Measurements from ENCODE around the gene PDZRN4.

DNA sequence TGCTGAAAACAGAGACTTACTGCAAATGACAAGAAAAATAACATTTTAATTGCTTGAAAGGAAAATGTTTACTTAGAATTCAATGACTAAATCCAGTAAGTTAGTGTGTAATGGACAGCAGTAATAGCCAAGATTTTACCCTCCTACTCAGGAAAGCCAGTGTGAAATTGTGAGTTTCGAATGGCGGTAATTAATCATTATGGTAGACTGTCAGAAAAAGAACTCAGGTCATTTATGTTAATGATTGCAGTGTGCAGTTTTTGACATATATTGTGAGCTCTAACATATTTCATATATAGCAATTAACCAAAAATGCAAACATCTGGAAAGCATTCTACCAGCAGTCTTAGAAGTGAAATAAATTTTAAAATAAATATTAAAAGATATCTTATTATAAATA, 60.3 kb downstream of the PDZRN4 start:
- TF ChIP-seq POLR2A (IDR thresholded peaks at IDR 0.05; ENCODE audit: low read length) (no peak), CBX2 (IDR thresholded peaks at IDR 0.05; ENCODE audit: borderline replicate concordance, low read depth) (no peak), EP300 (IDR thresholded peaks at IDR 0.05) (no peak), CEBPB (IDR thresholded peaks at IDR 0.05) (no peak), NR3C1 (IDR thresholded peaks at IDR 0.05) (no peak), BHLHE40 (IDR thresholded peaks at IDR 0.05; ENCODE audit: low read depth, low read length) (no peak), ESRRA (IDR thresholded peaks at IDR 0.05; ENCODE audit: borderline replicate concordance, low read length) (no peak)
- TF ChIP-seq, protein P1, sequence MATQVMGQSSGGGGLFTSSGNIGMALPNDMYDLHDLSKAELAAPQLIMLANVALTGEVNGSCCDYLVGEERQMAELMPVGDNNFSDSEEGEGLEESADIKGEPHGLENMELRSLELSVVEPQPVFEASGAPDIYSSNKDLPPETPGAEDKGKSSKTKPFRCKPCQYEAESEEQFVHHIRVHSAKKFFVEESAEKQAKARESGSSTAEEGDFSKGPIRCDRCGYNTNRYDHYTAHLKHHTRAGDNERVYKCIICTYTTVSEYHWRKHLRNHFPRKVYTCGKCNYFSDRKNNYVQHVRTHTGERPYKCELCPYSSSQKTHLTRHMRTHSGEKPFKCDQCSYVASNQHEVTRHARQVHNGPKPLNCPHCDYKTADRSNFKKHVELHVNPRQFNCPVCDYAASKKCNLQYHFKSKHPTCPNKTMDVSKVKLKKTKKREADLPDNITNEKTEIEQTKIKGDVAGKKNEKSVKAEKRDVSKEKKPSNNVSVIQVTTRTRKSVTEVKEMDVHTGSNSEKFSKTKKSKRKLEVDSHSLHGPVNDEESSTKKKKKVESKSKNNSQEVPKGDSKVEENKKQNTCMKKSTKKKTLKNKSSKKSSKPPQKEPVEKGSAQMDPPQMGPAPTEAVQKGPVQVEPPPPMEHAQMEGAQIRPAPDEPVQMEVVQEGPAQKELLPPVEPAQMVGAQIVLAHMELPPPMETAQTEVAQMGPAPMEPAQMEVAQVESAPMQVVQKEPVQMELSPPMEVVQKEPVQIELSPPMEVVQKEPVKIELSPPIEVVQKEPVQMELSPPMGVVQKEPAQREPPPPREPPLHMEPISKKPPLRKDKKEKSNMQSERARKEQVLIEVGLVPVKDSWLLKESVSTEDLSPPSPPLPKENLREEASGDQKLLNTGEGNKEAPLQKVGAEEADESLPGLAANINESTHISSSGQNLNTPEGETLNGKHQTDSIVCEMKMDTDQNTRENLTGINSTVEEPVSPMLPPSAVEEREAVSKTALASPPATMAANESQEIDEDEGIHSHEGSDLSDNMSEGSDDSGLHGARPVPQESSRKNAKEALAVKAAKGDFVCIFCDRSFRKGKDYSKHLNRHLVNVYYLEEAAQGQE (IDR thresholded peaks at IDR 0.05) = no peak
- TF ChIP-seq, protein P2, sequence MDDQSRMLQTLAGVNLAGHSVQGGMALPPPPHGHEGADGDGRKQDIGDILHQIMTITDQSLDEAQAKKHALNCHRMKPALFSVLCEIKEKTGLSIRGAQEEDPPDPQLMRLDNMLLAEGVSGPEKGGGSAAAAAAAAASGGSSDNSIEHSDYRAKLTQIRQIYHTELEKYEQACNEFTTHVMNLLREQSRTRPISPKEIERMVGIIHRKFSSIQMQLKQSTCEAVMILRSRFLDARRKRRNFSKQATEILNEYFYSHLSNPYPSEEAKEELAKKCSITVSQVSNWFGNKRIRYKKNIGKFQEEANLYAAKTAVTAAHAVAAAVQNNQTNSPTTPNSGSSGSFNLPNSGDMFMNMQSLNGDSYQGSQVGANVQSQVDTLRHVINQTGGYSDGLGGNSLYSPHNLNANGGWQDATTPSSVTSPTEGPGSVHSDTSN (IDR thresholded peaks at IDR 0.05) = no peak
- TF ChIP-seq, protein P3, sequence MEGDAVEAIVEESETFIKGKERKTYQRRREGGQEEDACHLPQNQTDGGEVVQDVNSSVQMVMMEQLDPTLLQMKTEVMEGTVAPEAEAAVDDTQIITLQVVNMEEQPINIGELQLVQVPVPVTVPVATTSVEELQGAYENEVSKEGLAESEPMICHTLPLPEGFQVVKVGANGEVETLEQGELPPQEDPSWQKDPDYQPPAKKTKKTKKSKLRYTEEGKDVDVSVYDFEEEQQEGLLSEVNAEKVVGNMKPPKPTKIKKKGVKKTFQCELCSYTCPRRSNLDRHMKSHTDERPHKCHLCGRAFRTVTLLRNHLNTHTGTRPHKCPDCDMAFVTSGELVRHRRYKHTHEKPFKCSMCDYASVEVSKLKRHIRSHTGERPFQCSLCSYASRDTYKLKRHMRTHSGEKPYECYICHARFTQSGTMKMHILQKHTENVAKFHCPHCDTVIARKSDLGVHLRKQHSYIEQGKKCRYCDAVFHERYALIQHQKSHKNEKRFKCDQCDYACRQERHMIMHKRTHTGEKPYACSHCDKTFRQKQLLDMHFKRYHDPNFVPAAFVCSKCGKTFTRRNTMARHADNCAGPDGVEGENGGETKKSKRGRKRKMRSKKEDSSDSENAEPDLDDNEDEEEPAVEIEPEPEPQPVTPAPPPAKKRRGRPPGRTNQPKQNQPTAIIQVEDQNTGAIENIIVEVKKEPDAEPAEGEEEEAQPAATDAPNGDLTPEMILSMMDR (IDR thresholded peaks at IDR 0.05) = no peak
- TF ChIP-seq, protein P4, sequence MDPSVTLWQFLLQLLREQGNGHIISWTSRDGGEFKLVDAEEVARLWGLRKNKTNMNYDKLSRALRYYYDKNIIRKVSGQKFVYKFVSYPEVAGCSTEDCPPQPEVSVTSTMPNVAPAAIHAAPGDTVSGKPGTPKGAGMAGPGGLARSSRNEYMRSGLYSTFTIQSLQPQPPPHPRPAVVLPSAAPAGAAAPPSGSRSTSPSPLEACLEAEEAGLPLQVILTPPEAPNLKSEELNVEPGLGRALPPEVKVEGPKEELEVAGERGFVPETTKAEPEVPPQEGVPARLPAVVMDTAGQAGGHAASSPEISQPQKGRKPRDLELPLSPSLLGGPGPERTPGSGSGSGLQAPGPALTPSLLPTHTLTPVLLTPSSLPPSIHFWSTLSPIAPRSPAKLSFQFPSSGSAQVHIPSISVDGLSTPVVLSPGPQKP (IDR thresholded peaks at IDR 0.05; ENCODE audit: low read depth, low read length) = no peak
